Mesenteric fat pad (tissue), 1 donor: ENCODE results near the gene ENPP7. TPM values are rescaled to one million over a fixed set of nuclear protein-coding genes. Genes with fewer than 3 reads are reported as not detected.
"Not testable (repeated sequence)": the region's sequence is repeated elsewhere in the genome, so short reads cannot be mapped to it uniquely, and the experiment has no call there.

Source experiments
- DNase-seq: peaks from one replicate; pipeline ENCODE4 v3.0.0-alpha.2; 2020; ENCODE audit warnings: low spot score
- total RNA-seq: library from RNA; stranded (reverse); fragmentation: NEBNext Ultra II Directional; extraction: Animal tissue kit (Norgen Biotek cat#: 25700); gene quantifications from one replicate; pipeline ENCODE4 v1.2.1, GENCODE V29; 2021
- donor health status: DM: yes; HTN: yes; CAD: no.

ENPP7 gene
- total RNA-seq, 1 donor from 2014 or later = 0.26 TPM

- DNase-seq = no peak
Measured at GRCh38 chr17:79748295-79749099, 17.8 kb downstream of the ENPP7 start.

GRCh38 chr17:79749156-79749815 lies 18.5 kb downstream of the ENPP7 start:
- DNase-seq = no peak

DNA sequence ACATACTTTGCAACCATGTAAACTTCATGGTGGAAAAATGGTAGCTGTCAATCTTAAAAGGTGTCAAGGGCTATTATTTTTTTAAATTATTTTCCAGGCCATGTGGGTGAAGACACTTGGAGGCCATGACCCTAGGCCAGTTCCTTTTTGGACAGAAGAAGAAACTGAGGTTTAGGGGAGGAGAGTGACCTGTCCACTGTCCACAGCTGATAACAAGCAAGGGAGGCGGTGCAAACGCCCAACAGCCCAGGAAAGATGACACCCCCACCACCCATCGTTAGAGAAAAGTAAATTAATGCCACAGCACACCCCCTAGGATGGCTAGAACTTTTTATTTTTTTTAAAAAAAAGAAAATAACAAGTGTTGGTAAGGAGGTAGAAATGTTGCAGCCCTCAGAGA lies 19.2 kb downstream of the ENPP7 start:
- no peak for DNase-seq

DNA sequence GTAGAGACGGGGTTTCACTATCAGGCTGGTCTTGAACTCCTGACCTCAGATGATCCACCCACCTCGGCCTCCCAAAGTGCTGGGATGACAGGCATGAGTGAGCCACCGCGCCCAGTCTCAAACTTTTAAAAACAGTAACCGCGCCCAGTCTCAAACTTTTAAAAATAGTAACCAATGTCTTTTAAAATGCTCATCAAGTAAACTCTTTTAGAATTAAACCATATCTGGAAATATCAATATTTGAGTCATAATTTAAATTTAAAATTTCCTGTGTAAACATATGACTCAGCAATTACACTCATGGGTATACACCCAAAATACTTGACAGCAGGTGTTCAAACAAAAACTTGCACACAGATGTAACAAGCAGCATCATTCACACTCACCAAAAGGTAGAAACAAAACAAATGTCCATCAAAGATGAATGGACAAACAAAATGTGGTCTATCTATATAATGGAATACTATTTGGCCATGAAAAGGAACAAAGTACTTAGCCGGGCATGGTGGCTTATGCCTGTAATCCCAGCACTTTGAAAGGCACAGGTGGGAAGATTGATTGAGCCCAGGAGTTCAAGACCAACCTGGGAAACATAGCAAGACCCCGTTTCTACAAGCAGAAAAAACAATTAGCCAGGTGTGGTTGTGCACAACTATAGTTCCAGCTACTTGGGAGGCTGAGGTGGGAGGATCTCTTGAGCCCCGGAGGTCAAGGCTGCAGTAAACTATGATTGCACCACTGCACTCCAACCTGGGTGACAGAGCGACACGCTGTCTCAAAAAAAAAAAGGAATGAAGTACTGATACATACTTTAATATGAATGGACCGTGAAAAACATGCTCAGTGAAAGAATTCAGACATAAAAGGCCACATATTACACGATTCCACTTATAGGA lies 20.2 kb downstream of the ENPP7 start:
- no peak for DNase-seq

DNA sequence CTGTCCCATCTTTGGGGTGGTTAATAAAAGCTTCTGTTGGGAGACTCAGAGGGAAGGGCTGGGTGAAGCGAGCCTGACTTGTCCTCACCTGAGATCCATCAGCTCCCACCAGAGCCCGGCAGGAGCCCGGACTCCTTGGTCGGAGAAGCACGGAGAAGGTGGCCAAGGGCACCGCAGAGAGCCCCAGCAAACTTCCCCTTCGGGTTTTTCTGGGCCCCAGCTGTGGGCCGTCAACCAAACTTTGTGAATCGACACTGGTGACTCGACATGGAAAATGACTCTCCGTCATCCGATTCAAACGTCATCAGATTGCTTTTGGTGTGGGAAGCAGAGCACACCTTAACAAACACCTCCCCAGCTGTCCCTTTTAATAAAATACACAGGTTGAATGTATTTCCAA lies 21.4 kb downstream of the ENPP7 start:
- DNase-seq = no peak

- no peak for DNase-seq
Measured at GRCh38 chr17:79754370-79754769, 23.6 kb downstream of the ENPP7 start.

- DNase-seq = not testable (repeated sequence)
Measured at GRCh38 chr17:79754903-79755302, 24.2 kb downstream of the ENPP7 start.

GRCh38 chr17:79755591-79755990 lies 24.8 kb downstream of the ENPP7 start:
- DNase-seq = no peak

DNA sequence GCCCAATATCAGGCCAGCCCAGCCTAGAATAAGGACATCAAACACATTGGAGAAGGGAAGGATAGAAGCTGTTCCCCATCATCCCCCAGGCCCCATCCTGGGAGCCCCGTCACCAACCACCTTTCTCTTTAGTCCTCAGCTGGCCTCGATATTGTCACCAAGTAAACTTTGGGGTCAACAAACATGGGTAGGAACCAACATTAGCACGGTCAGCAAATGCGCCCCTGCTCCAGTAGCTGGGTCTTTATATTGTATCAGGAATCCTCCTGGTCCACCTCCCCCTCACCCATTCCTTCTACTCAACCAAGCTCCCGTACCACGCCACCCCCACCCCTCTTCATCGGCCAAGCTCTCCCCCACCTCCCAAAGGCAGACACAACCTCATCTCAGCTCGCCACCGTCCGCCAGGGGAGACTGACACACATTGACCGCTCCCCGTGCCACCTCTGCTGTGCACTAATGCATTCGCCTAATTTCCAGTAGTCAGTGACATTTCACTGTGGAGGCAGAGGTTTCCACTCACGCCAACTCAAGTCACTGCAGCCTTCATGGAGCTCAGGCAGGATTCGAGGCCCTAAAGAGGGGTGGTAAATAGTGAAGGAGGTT lies 26.5 kb downstream of the ENPP7 start:
- no peak for DNase-seq

DNA sequence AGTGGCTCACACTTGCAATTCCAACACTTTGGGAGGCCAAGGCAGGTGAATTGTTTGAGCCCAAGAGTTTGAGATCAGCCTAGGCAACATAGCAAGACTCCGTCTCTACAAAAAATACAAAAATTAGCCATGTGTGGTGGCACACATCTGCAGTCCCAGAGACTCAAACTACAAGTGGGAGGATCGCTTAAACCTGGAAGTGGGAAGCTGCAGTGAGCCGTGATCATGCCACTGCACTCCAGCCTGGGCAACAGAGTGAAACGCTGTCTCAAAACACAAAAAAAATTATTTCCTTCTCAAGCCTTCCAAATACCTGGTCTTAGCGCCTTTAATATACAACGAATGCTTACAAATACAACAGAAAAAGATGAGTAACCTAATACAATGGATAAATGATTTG lies 27.5 kb downstream of the ENPP7 start:
- no peak for DNase-seq

DNA sequence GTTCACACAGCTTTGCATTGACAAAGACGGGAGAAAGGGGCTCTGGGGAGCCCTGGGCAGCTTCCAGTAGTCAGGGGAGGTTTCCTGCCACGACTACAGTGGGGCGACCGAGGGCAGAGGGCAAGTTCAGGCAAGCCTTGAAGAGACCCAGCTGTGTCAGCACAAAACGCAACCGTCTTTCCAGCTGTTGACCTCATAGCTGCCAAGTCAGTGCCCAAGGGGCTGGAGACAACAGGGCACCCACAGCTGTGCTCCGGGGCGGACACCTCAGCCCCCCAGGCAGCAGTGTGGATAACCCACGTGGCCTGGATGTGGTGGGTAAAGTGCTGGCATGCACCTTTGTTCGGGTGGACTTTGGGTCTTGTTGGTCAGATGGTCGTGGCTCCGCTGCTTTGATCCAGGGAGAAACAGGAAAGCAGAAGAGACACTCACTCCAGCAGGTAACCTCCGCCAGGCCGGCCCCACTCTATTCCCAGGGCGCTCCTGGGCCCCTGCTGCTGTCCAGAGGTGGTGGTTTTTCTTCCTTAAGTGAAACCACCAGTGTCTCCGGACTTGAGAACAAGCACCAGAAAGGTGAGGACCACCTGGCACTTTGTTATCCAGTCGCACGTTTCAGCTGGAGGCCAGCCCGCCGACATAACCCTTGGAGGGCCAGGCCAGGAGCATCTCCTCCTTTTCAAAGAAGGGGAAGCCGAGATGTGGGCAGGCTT lies 29.6 kb downstream of the ENPP7 start:
- DNase-seq = no peak

GRCh38 chr17:79761894-79762589 lies 31.3 kb downstream of the ENPP7 start:
- DNase-seq = no peak

- no peak for DNase-seq
Measured at GRCh38 chr17:79765708-79766107, 35.0 kb downstream of the ENPP7 start.

GRCh38 chr17:79769570-79770506 lies 39.1 kb downstream of the ENPP7 start:
- DNase-seq = no peak

DNA sequence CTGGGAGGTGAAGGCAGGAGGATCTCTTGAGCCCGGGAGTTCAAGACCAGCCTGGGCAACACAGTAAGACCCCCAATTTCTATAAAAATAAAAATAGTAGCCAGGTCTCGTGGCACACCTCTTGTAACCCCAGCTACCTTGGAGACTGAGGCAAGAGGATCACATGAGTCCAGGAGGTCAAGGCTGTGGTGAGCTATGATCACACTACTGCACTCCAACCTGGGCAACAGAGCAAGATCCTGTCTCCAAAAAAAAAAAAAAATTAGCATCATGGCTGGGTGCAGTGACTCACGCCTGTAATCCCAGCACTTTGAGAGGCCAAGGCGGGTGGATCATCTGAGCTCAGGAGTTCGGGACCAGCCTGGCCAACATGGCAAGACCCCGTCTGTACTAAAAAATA lies 40.5 kb downstream of the ENPP7 start:
- DNase-seq = no peak

GRCh38 chr17:79772726-79773125 lies 42.0 kb downstream of the ENPP7 start:
- DNase-seq = not testable (repeated sequence)

DNA sequence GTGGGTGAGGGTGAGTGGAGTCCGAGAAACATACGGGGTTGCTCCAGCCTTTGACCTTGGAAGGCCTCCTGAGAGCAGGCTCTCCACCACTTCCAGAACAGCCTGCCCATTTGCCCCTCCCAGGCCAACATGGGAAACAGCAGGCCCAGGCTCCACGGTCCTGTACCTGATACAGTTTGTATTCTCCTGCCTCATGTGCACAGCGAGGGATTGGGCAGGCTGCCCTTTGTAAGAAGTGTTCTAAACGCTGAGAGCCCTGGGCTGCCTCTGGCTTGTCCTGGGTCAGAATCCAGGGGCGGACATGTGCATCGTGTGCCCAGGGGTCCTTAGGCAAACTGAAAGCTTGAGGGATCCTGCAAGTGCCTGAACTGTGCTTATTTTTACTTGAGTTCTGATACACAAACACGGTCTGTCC lies 43.8 kb downstream of the ENPP7 start:
- DNase-seq = no peak

- DNase-seq = no peak
Measured at GRCh38 chr17:79775632-79776031, 44.9 kb downstream of the ENPP7 start.
